GM19395 (cell line): ENCODE data around the gene LRRC58.

Source experiments
- ATAC-seq: cut with Tn5 transposase; IDR thresholded peaks from one replicate; pipeline ENCODE4 v1.9.1; 2021; ENCODE audit warnings: mild to moderate bottlenecking, moderate library complexity; ENCODE audit not compliant: unreplicated experiment

LRRC58 gene

DNA sequence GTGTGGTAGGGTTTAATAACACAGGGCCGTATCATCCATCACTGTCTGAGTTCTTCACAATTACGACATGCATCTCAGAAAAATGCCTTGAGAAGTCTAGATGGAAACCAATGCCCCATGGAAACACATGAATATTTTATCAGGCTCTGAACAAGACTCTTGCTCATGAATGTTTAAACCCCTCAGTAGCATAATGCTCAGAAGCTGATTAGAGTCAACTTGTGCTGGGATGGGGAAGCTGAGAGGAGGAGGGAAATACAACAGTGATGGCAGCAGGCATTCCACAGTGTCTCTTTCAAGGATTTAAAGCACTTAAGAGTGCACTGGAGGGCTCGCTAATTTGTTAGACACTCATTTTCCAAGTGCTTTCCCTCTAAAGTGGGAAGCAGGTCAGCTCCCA is 67.9 kb downstream of the LRRC58 start:
- no peak for ATAC-seq

DNA sequence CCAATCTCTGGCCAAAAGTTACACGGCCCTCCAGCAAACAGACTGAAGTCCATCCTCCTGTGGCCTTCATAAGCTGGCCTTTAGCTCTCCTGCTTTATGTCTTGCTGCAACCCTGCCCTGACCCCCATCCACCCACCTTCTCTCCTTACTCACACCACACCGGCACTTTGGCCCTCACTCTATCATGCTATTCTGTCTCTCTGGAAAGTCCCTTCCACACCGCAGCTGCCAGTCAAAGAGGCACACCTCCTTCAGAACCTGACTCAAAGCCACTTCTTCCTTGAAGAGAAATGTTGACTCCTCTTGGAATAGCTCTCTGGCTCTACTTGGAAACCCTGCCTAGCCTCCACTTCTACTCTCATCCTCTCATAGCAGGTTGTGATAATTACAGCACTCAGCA is 68.6 kb downstream of the LRRC58 start:
- no peak for ATAC-seq

DNA sequence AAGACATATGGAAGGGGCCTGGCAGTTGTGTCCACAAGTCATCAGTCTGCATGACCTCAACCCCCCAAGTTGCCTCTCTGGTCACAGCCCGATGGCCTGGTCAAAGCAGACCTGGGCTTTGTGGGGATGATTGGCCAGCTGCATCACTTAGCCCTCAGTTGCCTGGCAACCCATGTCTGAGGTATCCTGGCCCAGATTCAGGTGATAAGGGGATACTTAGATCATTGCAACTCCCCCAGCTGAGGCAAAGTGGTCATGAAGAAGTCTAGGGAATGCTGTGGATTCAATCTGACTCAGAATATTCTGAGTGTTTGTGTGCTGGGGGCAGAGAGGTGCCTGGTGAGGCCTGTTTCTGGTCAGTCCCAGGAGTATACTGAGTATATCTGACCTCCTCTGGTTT is 69.1 kb downstream of the LRRC58 start:
- no peak for ATAC-seq

DNA sequence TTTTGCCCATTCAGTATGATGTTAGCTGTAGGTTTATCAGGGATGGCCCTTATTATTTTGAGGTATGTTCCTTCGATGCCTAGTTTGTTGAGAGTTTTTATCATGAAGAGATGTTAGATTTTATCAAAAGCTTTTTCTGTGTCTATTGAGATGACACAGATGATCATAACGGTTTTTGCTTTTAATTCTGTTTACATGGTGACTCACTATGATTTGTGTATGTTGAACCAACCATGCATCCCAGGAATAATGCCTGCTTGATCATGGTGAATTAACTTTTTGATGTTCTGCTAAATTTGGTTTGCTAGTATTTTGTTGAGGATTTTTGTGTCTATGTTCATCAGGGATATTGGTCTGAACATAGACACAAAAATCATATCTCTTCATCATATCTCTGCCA is 72.4 kb downstream of the LRRC58 start:
- no peak for ATAC-seq

DNA sequence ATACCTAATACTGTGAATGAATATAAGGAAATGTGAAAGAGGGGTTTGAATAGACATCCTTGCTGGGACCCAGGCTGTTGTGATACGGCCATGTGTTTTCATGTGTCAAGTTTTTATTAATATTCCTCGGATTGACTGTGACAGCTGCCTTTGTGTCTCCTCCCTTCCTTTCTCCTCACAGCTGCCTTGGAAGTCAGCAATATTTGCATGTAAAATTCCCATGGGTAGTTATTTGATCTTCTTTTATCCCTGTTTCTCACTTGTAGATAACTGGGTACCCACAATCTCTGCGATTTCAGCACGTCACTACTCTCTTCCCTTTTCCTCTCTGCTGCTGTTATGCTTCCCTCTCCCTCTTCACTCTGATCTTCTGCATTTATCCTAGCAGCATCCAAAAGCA is 73.5 kb downstream of the LRRC58 start:
- no peak for ATAC-seq

DNA sequence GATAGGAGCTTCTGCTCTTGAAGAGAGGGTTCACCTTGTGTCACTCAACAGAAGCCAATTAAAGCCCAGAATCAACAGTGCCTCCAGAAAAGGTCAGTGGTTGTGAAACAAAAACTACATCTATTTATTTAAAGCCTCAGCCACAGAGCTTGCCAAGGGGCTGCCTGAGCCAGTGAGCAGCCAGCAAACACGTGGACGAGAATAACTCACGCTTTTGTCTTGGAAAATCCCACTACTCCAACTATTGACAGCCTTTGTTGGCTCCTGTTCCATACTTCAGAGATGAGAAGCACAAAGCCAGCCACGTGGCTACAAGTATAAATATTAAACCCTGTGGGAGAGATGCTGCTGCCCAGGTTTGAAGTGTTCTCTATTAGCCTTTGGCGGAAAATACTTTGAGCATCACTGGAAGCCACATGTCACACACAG is 74.4 kb downstream of the LRRC58 start:
- no peak for ATAC-seq
